ENCODE results near the gene DPH3. TPM values are rescaled to one million over a fixed set of nuclear protein-coding genes. Genes with fewer than 3 reads are reported as not detected.

The DPH3 gene
- total RNA-seq, 2 experiments from 2014 or later = 7.3 to 19.0 TPM

- intact Hi-C loops (cut with micrococcal nuclease; ENCODE audit: unreplicated experiment) = no loop called here
- no TSS peak for BruUV-seq (replicated peaks)
- Histone ChIP-seq H3K4me1 (ENCODE audit: insufficient read depth, low read length, poor library complexity, severe bottlenecking) (no peaks in the 10 kb centered on the region), H3K36me3 (ENCODE audit: insufficient read depth, low read length) (no peaks in the 10 kb centered on the region), H3K4me3 (ENCODE audit: low read depth, low read length, poor library complexity, severe bottlenecking) (no peak overlapping the region), H3K9me3 (ENCODE audit: low read length) (no peaks in the 10 kb centered on the region), H2AFZ (ENCODE audit: low read length) (no peak overlapping the region), H3K79me2 (ENCODE audit: insufficient read depth, low read depth, low read length) (no peaks in the 10 kb centered on the region), H3K9me2 (ENCODE audit: insufficient read depth, low read length) (no peaks in the 10 kb centered on the region), H3K4me2 (ENCODE audit: low read length) (no peak overlapping the region), H3K27ac (ENCODE audit: low read depth, low read length, poor library complexity, severe bottlenecking) (no peak overlapping the region), H4K20me1 (ENCODE audit: insufficient read depth, low read length) (no peaks in the 10 kb centered on the region)
- ChIA-PET POLR2A (interaction anchor here (0.6 to 1.3 kb wide), 3 partner anchors 9 to 48 kb away, joined by 3 to 4 read pairs (median 3); no protein-coding TSS in a partner anchor), CTCF (ENCODE audit: unreplicated experiment) (no interaction called here)
- no peak for DNase-seq (ENCODE audit: low spot score)
- TF ChIP-seq EZH2phosphoT487 (IDR thresholded peaks at IDR 0.05; ENCODE audit: borderline replicate concordance, low read depth, low read length) (no peak), CTCF (conservative IDR thresholded peaks at IDR 0.05; ENCODE audit: low read length) (no peak)
Observed at GRCh38 chr3:16234281-16234680, 30.5 kb downstream of the DPH3 start.

DNA sequence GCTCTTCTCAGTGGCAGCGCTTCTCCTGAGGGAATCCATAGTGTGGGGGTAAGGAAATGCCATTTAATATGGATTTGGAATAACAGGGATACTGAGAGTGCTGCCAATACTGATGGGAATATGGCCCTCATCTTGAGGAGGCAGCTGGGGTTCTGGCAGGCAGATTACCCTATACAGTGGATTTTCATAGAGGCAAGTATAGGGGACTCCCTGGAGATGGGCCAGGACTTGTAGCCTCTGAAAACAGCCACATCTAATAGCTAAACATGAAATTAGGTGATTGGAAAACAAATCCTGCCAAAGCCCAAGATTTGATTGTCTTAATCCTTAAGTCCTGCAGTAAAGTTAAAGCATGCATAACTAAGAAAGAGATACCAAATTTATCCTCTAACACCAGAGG, 30.9 kb downstream of the DPH3 start:
- TF ChIP-seq CTCF (conservative IDR thresholded peaks at IDR 0.05; ENCODE audit: low read length) (no peak), EZH2phosphoT487 (IDR thresholded peaks at IDR 0.05; ENCODE audit: borderline replicate concordance, low read depth, low read length) (no peak)
- Histone ChIP-seq H2AFZ (ENCODE audit: low read length) (no peak overlapping the region), H3K36me3 (ENCODE audit: insufficient read depth, low read length) (no peaks in the 10 kb centered on the region), H3K9me2 (ENCODE audit: insufficient read depth, low read length) (no peaks in the 10 kb centered on the region), H3K4me3 (ENCODE audit: low read depth, low read length, poor library complexity, severe bottlenecking) (no peak overlapping the region), H3K27ac (ENCODE audit: low read depth, low read length, poor library complexity, severe bottlenecking) (no peak overlapping the region), H3K9me3 (ENCODE audit: low read length) (no peaks in the 10 kb centered on the region), H3K4me2 (ENCODE audit: low read length) (no peak overlapping the region), H3K79me2 (ENCODE audit: insufficient read depth, low read depth, low read length) (no peaks in the 10 kb centered on the region), H3K4me1 (ENCODE audit: insufficient read depth, low read length, poor library complexity, severe bottlenecking) (no peaks in the 10 kb centered on the region), H4K20me1 (ENCODE audit: insufficient read depth, low read length) (no peaks in the 10 kb centered on the region)
- POLR2A ChIA-PET = interaction anchor here (0.6 to 1.8 kb wide), 3 partner anchors 10 to 47 kb away, joined by 3 to 4 read pairs (median 4); no protein-coding TSS in a partner anchor
- CTCF ChIA-PET (ENCODE audit: unreplicated experiment) = no interaction called here
- no TSS peak for BruUV-seq (replicated peaks)
- intact Hi-C loops (cut with micrococcal nuclease; ENCODE audit: unreplicated experiment) = no loop called here
- no peak for DNase-seq (ENCODE audit: low spot score)

DNA sequence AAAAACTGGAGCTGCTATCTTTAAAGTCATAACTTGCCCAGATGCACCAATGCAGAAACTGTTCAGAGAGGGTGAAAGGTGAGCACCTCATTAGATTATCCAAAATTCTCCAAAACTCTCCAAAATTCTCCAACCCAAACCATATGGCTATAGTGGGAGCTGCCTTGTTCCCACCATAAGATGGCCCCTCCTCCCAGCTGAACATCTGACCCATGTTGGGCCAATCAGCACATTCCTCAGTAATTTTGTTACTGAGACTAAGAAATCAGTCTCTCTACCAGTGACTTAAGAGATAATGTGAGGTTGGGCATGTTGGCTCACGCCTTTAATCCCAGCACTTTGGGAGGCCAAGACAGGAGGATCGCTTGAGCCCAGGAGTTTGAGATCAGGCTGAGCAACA, 32.8 kb downstream of the DPH3 start:
- Histone ChIP-seq H3K79me2 (ENCODE audit: insufficient read depth, low read depth, low read length) (no peaks in the 10 kb centered on the region), H3K9me3 (ENCODE audit: low read length) (no peaks in the 10 kb centered on the region), H2AFZ (ENCODE audit: low read length) (no peak overlapping the region), H3K36me3 (ENCODE audit: insufficient read depth, low read length) (no peaks in the 10 kb centered on the region), H3K27ac (ENCODE audit: low read depth, low read length, poor library complexity, severe bottlenecking) (no peak overlapping the region), H3K4me1 (ENCODE audit: insufficient read depth, low read length, poor library complexity, severe bottlenecking) (no peaks in the 10 kb centered on the region), H3K4me3 (ENCODE audit: low read depth, low read length, poor library complexity, severe bottlenecking) (no peak overlapping the region), H4K20me1 (ENCODE audit: insufficient read depth, low read length) (no peaks in the 10 kb centered on the region), H3K4me2 (ENCODE audit: low read length) (no peak overlapping the region), H3K9me2 (ENCODE audit: insufficient read depth, low read length) (no peaks in the 10 kb centered on the region)
- no TSS peak for BruUV-seq (replicated peaks)
- DNase-seq (ENCODE audit: low spot score) = no peak
- CTCF ChIA-PET (ENCODE audit: unreplicated experiment) = no interaction called here
- intact Hi-C loops (cut with micrococcal nuclease; ENCODE audit: unreplicated experiment) = no loop called here
- POLR2A ChIA-PET = interaction anchor here (1.8 kb wide), 1 partner anchor 22 kb away, joined by 4 read pairs; no protein-coding TSS in a partner anchor
- no peak for TF ChIP-seq CTCF (conservative IDR thresholded peaks at IDR 0.05; ENCODE audit: low read length)
- TF ChIP-seq EZH2phosphoT487 (IDR thresholded peaks at IDR 0.05; ENCODE audit: borderline replicate concordance, low read depth, low read length) = no peak

Data from OCI-LY7 (cell line).